Caco-2 (cell line): Measurements from ENCODE around the gene TAC4. TPM values are rescaled to one million over a fixed set of nuclear protein-coding genes. Genes with fewer than 3 reads are reported as not detected.

Source experiments
- BruUV-seq: library from RNA; stranded (reverse); fragments of 400-500 nt; replicated peaks from 2 replicates; lab custom pipeline; 2021; lab: Mats Ljungman, UMichigan
- CTCF ChIA-PET: fragments of 300-600 bp; sonication (Branson Sonifier 250); formaldehyde crosslinking; loops from one replicate; lab custom pipeline; 2022; ENCODE audit warnings: antibody characterized with exemption; lab: Charles Lee
- POLR2A ChIA-PET: fragments of 300-600 bp; sonication (Branson Sonifier 250); formaldehyde crosslinking; loops from one replicate; lab custom pipeline; 2022; ENCODE audit warnings: antibody characterized with exemption; lab: Charles Lee
- DNase-seq, 2 experiments: peaks; one replicate each; pipeline versions ENCODE4 v3.0.0 to v3.0.0-alpha.2; 2020 to 2022
- H3K27me3 ChIP-seq: replicated peaks from 2 replicates; pipeline ENCODE4 v1.6.0; 2011; ENCODE audit warnings: low read length; ENCODE audit not compliant: control insufficient read depth, insufficient read depth
- H3K36me3 ChIP-seq: 2 replicates; pipeline ENCODE4 v1.5.1; 2011; ENCODE audit warnings: low read length; ENCODE audit not compliant: control insufficient read depth, insufficient read depth
- H3K4me1 ChIP-seq: fragments of 250-450 bp; sonication (Bioruptor Pico); 2 replicates; pipeline ENCODE4 v1.5.1; 2020; ENCODE audit warnings: mild to moderate bottlenecking
- H3K4me3 ChIP-seq: 2 replicates; pipeline ENCODE4 v1.5.1; 2011; ENCODE audit warnings: low read depth, mild to moderate bottlenecking, control low read depth, low read length
- H3K9me3 ChIP-seq: fragments of 250-450 bp; sonication (Bioruptor Pico); 2 replicates; pipeline ENCODE4 v1.5.1; 2020; ENCODE audit warnings: mild to moderate bottlenecking, moderate library complexity
- H3K27ac Mint-ChIP-seq: one replicate; pipeline ENCODE4 v1.8.0; 2022; ENCODE audit warnings: mixed read lengths; ENCODE audit not compliant: unreplicated experiment
- H3K27me3 Mint-ChIP-seq: one replicate; pipeline ENCODE4 v1.8.0; 2022; ENCODE audit warnings: mixed read lengths; ENCODE audit not compliant: insufficient read depth, unreplicated experiment
- H3K36me3 Mint-ChIP-seq: one replicate; pipeline ENCODE4 v1.8.0; 2022; ENCODE audit warnings: mild to moderate bottlenecking, mixed read lengths; ENCODE audit not compliant: insufficient read depth, unreplicated experiment
- H3K4me1 Mint-ChIP-seq: one replicate; pipeline ENCODE4 v1.8.0; 2022; ENCODE audit warnings: low read depth, mixed read lengths; ENCODE audit not compliant: unreplicated experiment
- H3K4me3 Mint-ChIP-seq: one replicate; pipeline ENCODE4 v1.8.0; 2022; ENCODE audit warnings: mild to moderate bottlenecking, moderate library complexity, mixed read lengths; ENCODE audit not compliant: unreplicated experiment
- H3K9me3 Mint-ChIP-seq: one replicate; pipeline ENCODE4 v1.8.0; 2022; ENCODE audit warnings: mixed read lengths; ENCODE audit not compliant: unreplicated experiment
- CTCF ChIP-seq, 2 experiments: fragments of 200-600 bp in 1 of 2; IDR thresholded peaks; 1 replicate in 1 of 2; 2 replicates in 1 of 2; pipeline versions ENCODE4 v1.5.1 to v1.8.0; 2011 to 2022; ENCODE audit warnings: antibody characterized with exemption in 1 of 2, control low read depth in 1 of 2, inconsistent platforms in 1 of 2, low read depth in 1 of 2, low read length in 1 of 2, mild to moderate bottlenecking in 1 of 2, moderate library complexity in 1 of 2; ENCODE audit not compliant: insufficient read depth in 1 of 2, severe bottlenecking in 1 of 2, unreplicated experiment in 1 of 2
- intact Hi-C: fragments of 100-400 bp; cut with micrococcal nuclease; formaldehyde crosslinking; loops from one replicate; pipeline ENCODE4 v1.10.0; 2022; ENCODE audit not compliant: unreplicated experiment
- total RNA-seq: library from RNA; stranded (reverse); gene quantifications from 2 replicates; pipeline ENCODE4 v1.2.3, GENCODE V29; 2022

Gene TAC4
- total RNA-seq, 1 experiment from 2014 or later, result 17.1 TPM

- H3K27me3 Mint-ChIP-seq, result no peaks in the 10 kb centered on the region
- intact Hi-C loops, result no loop called here
- Histone ChIP-seq H3K9me3 (no peaks in the 10 kb centered on the region), H3K4me1 (no peaks in the 10 kb centered on the region), H3K36me3 (peaks cover 7% of the 10 kb centered on the region), H3K4me3 (no peak overlapping the region), H3K27me3 (no peaks in the 10 kb centered on the region)
- no TSS peak for BruUV-seq
- H3K27ac Mint-ChIP-seq, result no peak overlapping the region
- H3K4me1 Mint-ChIP-seq, result no peaks in the 10 kb centered on the region
- POLR2A ChIA-PET, result no interaction called here
- H3K36me3 Mint-ChIP-seq, result peaks cover 93% of the 10 kb centered on the region
- CTCF ChIA-PET, result no interaction called here
- TF ChIP-seq CTCF (IDR thresholded peaks at IDR 0.05; ENCODE audit: insufficient read depth in 1 of 2, low read depth in 1 of 2, low read length in 1 of 2, severe bottlenecking in 1 of 2, unreplicated experiment in 1 of 2), result no peak
- DNase-seq, result no peak
- no peak overlapping the region for H3K4me3 Mint-ChIP-seq
- no peaks in the 10 kb centered on the region for H3K9me3 Mint-ChIP-seq
Measured at GRCh38 chr17:49809056-49809455, 38.8 kb downstream of the TAC4 start.

- no peak overlapping the region for H3K4me3 Mint-ChIP-seq
- Histone ChIP-seq H3K9me3 (no peaks in the 10 kb centered on the region), H3K27me3 (no peaks in the 10 kb centered on the region), H3K4me3 (no peak overlapping the region), H3K36me3 (peaks cover 7% of the 10 kb centered on the region), H3K4me1 (no peaks in the 10 kb centered on the region)
- H3K9me3 Mint-ChIP-seq, result no peaks in the 10 kb centered on the region
- no peak for DNase-seq
- intact Hi-C loops, result loop anchor here (2.0 kb wide), 1 partner anchor 24 kb away; no protein-coding TSS in a partner anchor
- ChIA-PET POLR2A (interaction anchor here (0.5 to 1.5 kb wide), 3 partner anchors 10 to 35 kb away, joined by 3 to 4 read pairs (median 3); partner anchors contain the start of genes FAM117A and KAT7), CTCF (interaction anchor here (0.5 to 0.6 kb wide), 3 partner anchors 16 to 1050 kb away, joined by 3 to 7 read pairs (median 6); no protein-coding TSS in a partner anchor)
- H3K4me1 Mint-ChIP-seq, result no peaks in the 10 kb centered on the region
- H3K27me3 Mint-ChIP-seq, result no peaks in the 10 kb centered on the region
- no peak for TF ChIP-seq CTCF (IDR thresholded peaks at IDR 0.05; ENCODE audit: insufficient read depth in 1 of 2, low read depth in 1 of 2, low read length in 1 of 2, severe bottlenecking in 1 of 2, unreplicated experiment in 1 of 2)
- H3K36me3 Mint-ChIP-seq, result peaks cover 91% of the 10 kb centered on the region
- no peak overlapping the region for H3K27ac Mint-ChIP-seq
- BruUV-seq, result no TSS peak
Measured at GRCh38 chr17:49798738-49799137, 49.1 kb downstream of the TAC4 start.

- Mint-ChIP-seq H3K27me3 (no peaks in the 10 kb centered on the region), H3K27ac (no peak overlapping the region), H3K36me3 (peaks cover 94% of the 10 kb centered on the region), H3K4me1 (no peaks in the 10 kb centered on the region), H3K4me3 (no peak overlapping the region), H3K9me3 (no peaks in the 10 kb centered on the region)
- no peak overlapping the region for H3K4me3 ChIP-seq
- no peak for TF ChIP-seq CTCF (IDR thresholded peaks at IDR 0.05; ENCODE audit: insufficient read depth in 1 of 2, low read depth in 1 of 2, low read length in 1 of 2, severe bottlenecking in 1 of 2, unreplicated experiment in 1 of 2)
- no peaks in the 10 kb centered on the region for H3K27me3 ChIP-seq
- no peak for DNase-seq
- ChIA-PET CTCF (interaction anchor here (0.5 to 0.6 kb wide), 4 partner anchors 10 to 1051 kb away, joined by 3 to 7 read pairs (median 6); partner anchors contain the start of gene KAT7), POLR2A (interaction anchor here (0.5 to 1.5 kb wide), 3 partner anchors 10 to 35 kb away, joined by 3 to 4 read pairs (median 4); partner anchors contain the start of genes FAM117A and KAT7)
- intact Hi-C loops, result loop anchor here (2.0 kb wide), 1 partner anchor 25 kb away; no protein-coding TSS in a partner anchor
- no peaks in the 10 kb centered on the region for H3K4me1 ChIP-seq
- H3K9me3 ChIP-seq, result no peaks in the 10 kb centered on the region
- no TSS peak for BruUV-seq
- H3K36me3 ChIP-seq, result peaks cover 7% of the 10 kb centered on the region
Measured at GRCh38 chr17:49798182-49798581, 49.7 kb downstream of the TAC4 start.
